ENCODE measurements around the gene ENDOG. TPM values are rescaled to one million over a fixed set of nuclear protein-coding genes. Genes with fewer than 3 reads are reported as not detected.

Gene ENDOG
- total RNA-seq, 1 experiment from 2014 or later = 16.7 TPM

- no peak for DNase-seq
- H2AK5ac ChIP-seq (ENCODE audit: insufficient read length, low read length) = no peak overlapping the region
- no peak overlapping the region for H3K4me2 ChIP-seq (ENCODE audit: insufficient read depth, insufficient read length, low read length)
- no peaks in the 10 kb centered on the region for H3K23me2 ChIP-seq (ENCODE audit: insufficient read length, low read depth, low read length, poor library complexity, severe bottlenecking)
- no peak overlapping the region for H3K56ac ChIP-seq (ENCODE audit: insufficient read length, low read depth, low read length)
- no peak overlapping the region for H3K9ac ChIP-seq (ENCODE audit: extremely low read depth, insufficient read length, low read length)
- Mint-ChIP-seq H3K9me3 (no peaks in the 10 kb centered on the region; a peak in 1 of 5 replicates), H3K36me3 (ENCODE audit: insufficient read depth in 1 of 3, low read depth in 3 of 3) (peaks cover 18 to 30% (median 24%) of the 10 kb centered on the region in 3 experiments; a peak in 6 of 7 replicates), H3K4me3 (no peak overlapping the region), H3K27ac (no peak overlapping the region), H3K27me3 (ENCODE audit: low read depth) (no peaks in the 10 kb centered on the region), H3K4me1 (no peaks in the 10 kb centered on the region)
- no peaks in the 10 kb centered on the region for H3K27me3 ChIP-seq (ENCODE audit: insufficient read depth, low read length)
- H2BK20ac ChIP-seq (ENCODE audit: low read depth, low read length, poor library complexity, severe bottlenecking) = no peak overlapping the region
- no peaks in the 10 kb centered on the region for H3K79me1 ChIP-seq (ENCODE audit: insufficient read depth, low read depth, low read length, poor library complexity, severe bottlenecking)
- no peaks in the 10 kb centered on the region for H3K79me2 ChIP-seq (ENCODE audit: insufficient read depth, low read length)
- H2AFZ ChIP-seq (ENCODE audit: low read length) = no peak overlapping the region
- TF ChIP-seq CTCF (conservative IDR thresholded peaks at IDR 0.05) = no peak
- H2BK15ac ChIP-seq (ENCODE audit: low read depth, low read length) = no peak overlapping the region
- H3K27ac ChIP-seq (ENCODE audit: insufficient read length, low read depth, low read length) = no peak overlapping the region
- no peaks in the 10 kb centered on the region for H3K9me3 ChIP-seq (ENCODE audit: control insufficient read depth, low read depth, low read length)
- H4K20me1 ChIP-seq (ENCODE audit: control insufficient read depth, insufficient read depth, insufficient read length) = no peaks in the 10 kb centered on the region
- no CpG with 5 or more reads among the region's 14 CpGs for WGBS (ENCODE audit: extremely low coverage, insufficient read length, low lambda C conversion rate)
- no peak overlapping the region for H3K18ac ChIP-seq (ENCODE audit: insufficient read length, low read depth, low read length)
- no peak overlapping the region for H3T11ph ChIP-seq (ENCODE audit: low read length)
- H2BK12ac ChIP-seq (ENCODE audit: insufficient read length, low read depth, low read length) = no peak overlapping the region
- no peak overlapping the region for H2BK120ac ChIP-seq (ENCODE audit: low read depth, low read length, poor library complexity, severe bottlenecking)
- H3K14ac ChIP-seq (ENCODE audit: insufficient read depth, low read length) = no peak overlapping the region
- H4K5ac ChIP-seq (ENCODE audit: insufficient read length, low read depth, low read length) = no peak overlapping the region
- no peak overlapping the region for H3K4ac ChIP-seq (ENCODE audit: low read depth, low read length)
- H4K8ac ChIP-seq (replicated peaks; ENCODE audit: insufficient read length, low read depth, low read length) = no peak overlapping the region
- H4K91ac ChIP-seq (ENCODE audit: insufficient read length, low read depth, low read length) = no peak overlapping the region
- H3K23ac ChIP-seq (ENCODE audit: insufficient read length, low read depth, low read length) = no peak overlapping the region
- no peak overlapping the region for H2BK5ac ChIP-seq (ENCODE audit: insufficient read length, low read length)
- no peaks in the 10 kb centered on the region for H3K4me1 ChIP-seq (ENCODE audit: insufficient read depth, low read length)
These were observed 18.3 kb downstream of the ENDOG start for GRCh38 chr9:128836509-128837145.

All from H9 (cell line).